Left lung (tissue), 10 donors: ENCODE results near the gene IQCK. TPM values are rescaled to one million over a fixed set of nuclear protein-coding genes. Genes with fewer than 3 reads are reported as not detected.

Source experiments
- ATAC-seq: fragments of 200-7000 bp; cut with Tn5 transposase; one replicate; pipeline ENCODE4 v1.9.1; 2020; ENCODE audit warnings: moderate library complexity
- DNase-seq, 4 donors: peaks; one replicate each; pipeline ENCODE4 v3.0.0-alpha.2; 2013 to 2020
- H3K27ac ChIP-seq, 2 donors: fragments of 200-600 bp; sonication (generic) in 1 of 2; one replicate each; pipeline versions ENCODE4 v1.5.0 to v1.8.0; 2020 to 2021
- H3K27me3 ChIP-seq, 2 donors: fragments of 200-600 bp; sonication (generic) in 1 of 2; one replicate each; pipeline versions ENCODE4 v1.5.0 to v1.8.0; 2020 to 2021
- H3K36me3 ChIP-seq, 2 donors: fragments of 200-600 bp; sonication (generic) in 1 of 2; one replicate each; pipeline versions ENCODE4 v1.5.0 to v1.8.0; 2020 to 2021
- H3K4me1 ChIP-seq, 2 donors: fragments of 200-600 bp; one replicate each; pipeline ENCODE4 v1.8.0; 2021
- H3K4me3 ChIP-seq, 2 donors: fragments of 200-600 bp; sonication (generic) in 1 of 2; one replicate each; pipeline versions ENCODE4 v1.5.0 to v1.8.0; 2020 to 2021; ENCODE audit warnings: mild to moderate bottlenecking in 1 of 2
- H3K9me3 ChIP-seq, 2 donors: fragments of 200-600 bp; sonication (generic) in 1 of 2; one replicate each; pipeline versions ENCODE4 v1.5.0 to v1.8.0; 2020 to 2021
- intact Hi-C, 2 donors: fragments of 100-400 bp; cut with DNase I; formaldehyde crosslinking; loops; one replicate each; pipeline versions ENCODE4 v1.11.2 to v1.14.2; 2022
- polyA plus RNA-seq, 6 donors: library from polyadenylated mRNA; unstranded; fragments of 120-200 nt; gene quantifications; one replicate each; pipeline ENCODE4 v1.2.1, GENCODE V29; 2013; ENCODE audit not compliant: insufficient read length in 6 of 6
- total RNA-seq, 2 donors: library from RNA; stranded (reverse); fragmentation: NEBNext Ultra II Directional; extraction: Animal tissue kit (Norgen Biotek cat#: 25700); gene quantifications; one replicate each; pipeline ENCODE4 v1.2.1, GENCODE V29; 2021
- TF ChIP-seq, protein P1 (sequence below), 2 donors: fragments of 200-600 bp; sonication (generic) in 1 of 2; IDR thresholded peaks; one replicate each; pipeline versions ENCODE4 v1.5.0 to v1.8.0; 2021; ENCODE audit warnings: antibody characterized with exemption in 2 of 2
- donor health status: DM: no; HTN: yes; CAD: no.
- donor health status: DM: no; HTN: no; CAD: no.

Gene IQCK
- total and polyA plus RNA-seq, 8 donors = 8.0 to 25.3 (median 22.1) TPM

GRCh38 chr16:19883966-19884485 is 166.0 kb downstream of the IQCK start:
- Histone ChIP-seq H3K4me3 (peak overlapping the region; percentile 48), H3K27me3 (peaks cover 14 to 51% of the 10 kb centered on the region in 2 donors), H3K36me3 (no peaks in the 10 kb centered on the region), H3K9me3 (no peaks in the 10 kb centered on the region), H3K4me1 (peaks cover 6 to 24% of the 10 kb centered on the region in 2 donors), H3K27ac (no peak overlapping the region)
- DNase-seq (peak in 2 of 4 donors; percentile 20 to 73), ATAC-seq (no peak)
- intact Hi-C loops = loop anchor here in 1 of 2 donors (10.0 kb wide), 1 partner anchor 319 kb away; no protein-coding TSS in a partner anchor
- TF ChIP-seq, protein P1, sequence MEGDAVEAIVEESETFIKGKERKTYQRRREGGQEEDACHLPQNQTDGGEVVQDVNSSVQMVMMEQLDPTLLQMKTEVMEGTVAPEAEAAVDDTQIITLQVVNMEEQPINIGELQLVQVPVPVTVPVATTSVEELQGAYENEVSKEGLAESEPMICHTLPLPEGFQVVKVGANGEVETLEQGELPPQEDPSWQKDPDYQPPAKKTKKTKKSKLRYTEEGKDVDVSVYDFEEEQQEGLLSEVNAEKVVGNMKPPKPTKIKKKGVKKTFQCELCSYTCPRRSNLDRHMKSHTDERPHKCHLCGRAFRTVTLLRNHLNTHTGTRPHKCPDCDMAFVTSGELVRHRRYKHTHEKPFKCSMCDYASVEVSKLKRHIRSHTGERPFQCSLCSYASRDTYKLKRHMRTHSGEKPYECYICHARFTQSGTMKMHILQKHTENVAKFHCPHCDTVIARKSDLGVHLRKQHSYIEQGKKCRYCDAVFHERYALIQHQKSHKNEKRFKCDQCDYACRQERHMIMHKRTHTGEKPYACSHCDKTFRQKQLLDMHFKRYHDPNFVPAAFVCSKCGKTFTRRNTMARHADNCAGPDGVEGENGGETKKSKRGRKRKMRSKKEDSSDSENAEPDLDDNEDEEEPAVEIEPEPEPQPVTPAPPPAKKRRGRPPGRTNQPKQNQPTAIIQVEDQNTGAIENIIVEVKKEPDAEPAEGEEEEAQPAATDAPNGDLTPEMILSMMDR (IDR thresholded peaks at IDR 0.05) = no peak

DNA sequence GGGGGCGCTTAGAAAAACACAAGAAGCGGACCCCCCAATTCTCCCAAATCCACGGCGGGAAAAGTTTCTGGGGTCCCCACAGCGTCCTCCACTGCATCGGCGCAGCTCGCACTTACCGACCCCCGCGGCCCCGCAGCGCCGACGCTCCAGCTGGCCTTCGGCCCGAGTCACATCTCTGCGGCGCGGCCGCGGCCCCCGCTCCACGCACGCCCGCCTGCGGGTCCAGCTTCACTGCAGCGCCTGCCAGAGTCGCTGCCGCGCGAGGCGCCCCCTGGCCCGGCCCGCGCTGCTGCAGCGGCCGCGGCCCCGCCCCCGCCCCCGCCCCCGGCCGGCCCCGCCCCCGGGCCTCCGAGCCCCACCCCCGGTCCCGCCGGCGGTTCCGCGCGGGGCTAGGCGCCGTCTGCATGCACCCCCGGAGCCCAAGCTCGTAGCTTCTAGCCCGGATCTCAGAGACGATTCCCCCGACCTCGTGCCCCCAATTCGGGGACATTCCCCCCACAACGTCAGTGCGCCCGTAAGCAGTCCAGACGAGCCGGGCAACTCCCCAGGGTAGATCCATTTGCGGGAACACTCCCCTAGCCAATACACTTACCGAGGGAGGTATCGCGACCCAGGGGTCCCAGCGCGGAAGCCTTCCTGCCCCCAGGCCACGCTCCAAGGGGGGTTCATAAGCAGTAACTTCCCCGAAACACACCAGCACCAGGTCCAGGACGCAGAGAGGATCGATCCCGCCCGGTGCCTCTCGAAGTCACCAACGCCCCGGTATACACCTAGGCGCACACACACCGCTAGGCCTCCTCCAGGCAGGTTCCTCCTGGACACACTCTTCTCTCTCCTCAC is 166.8 kb downstream of the IQCK start, which contains the start of gene GPRC5B:
TSS of gene GPRC5B (minus strand) at position 238 of the 840 bp plus-strand sequence. CDS start 12,003 bp downstream, outside the sequence.
- H3K4me3 ChIP-seq = peak within 1 kb of the TSS; percentile 48
- peaks cover 14 to 51% of the 10 kb centered on the region in 2 donors for H3K27me3 ChIP-seq
- no peaks in the 10 kb centered on the region for H3K9me3 ChIP-seq
- H3K27ac ChIP-seq = peak within 1 kb of the TSS in 1 of 2 donors; percentile 18
- peaks cover 6 to 24% of the 10 kb centered on the region in 2 donors for H3K4me1 ChIP-seq
- TF ChIP-seq, protein P1 (IDR thresholded peaks at IDR 0.05) = no peak
- DNase-seq = peak in 3 of 4 donors; percentile 46 to 76 (median 71)
- ATAC-seq = peak; percentile 70
- intact Hi-C loops = loop anchor here in 1 of 2 donors (5.0 to 10.0 kb wide), 2 partner anchors 283 to 320 kb away; no protein-coding TSS in a partner anchor
- no peaks in the 10 kb centered on the region for H3K36me3 ChIP-seq

DNA sequence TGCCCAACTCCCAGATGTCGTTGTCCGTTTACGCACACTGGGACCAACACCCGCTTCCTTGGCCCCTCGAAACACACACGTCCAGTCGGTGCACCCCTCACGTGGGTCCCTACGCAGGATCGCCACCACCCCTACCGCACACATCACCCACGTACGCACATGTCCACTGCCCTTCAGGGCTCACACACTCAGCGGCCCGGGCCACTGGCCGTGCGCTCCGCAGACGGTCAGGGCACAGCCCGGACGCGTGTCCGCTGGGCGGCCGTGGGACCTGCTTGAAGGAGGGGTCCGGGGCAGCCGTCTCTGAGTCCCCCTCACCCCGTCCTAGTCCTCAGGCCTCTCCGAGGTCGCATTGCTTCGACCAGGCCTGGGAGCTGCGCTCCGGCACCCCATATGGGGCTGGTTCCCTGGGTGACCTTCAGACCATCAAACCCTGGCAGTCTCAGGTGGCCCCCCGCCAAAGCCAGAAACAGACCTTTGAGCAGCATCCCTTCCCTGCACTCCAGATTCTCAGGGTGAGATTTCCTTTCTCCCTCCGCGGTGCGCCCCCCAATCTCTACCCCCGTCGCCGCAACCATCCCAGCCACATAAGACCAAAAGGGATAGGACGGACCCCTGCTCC is 167.5 kb downstream of the IQCK start:
- intact Hi-C loops = loop anchor here in 1 of 2 donors (5.0 to 10.0 kb wide), 2 partner anchors 283 to 321 kb away; no protein-coding TSS in a partner anchor
- Histone ChIP-seq H3K4me3 (peak overlapping the region; percentile 48), H3K27ac (no peak overlapping the region), H3K4me1 (peaks cover 6 to 24% of the 10 kb centered on the region in 2 donors), H3K9me3 (no peaks in the 10 kb centered on the region), H3K36me3 (no peaks in the 10 kb centered on the region), H3K27me3 (peaks cover 14 to 51% of the 10 kb centered on the region in 2 donors)
- DNase-seq = peak in 2 of 4 donors; percentile 29 to 78
- ATAC-seq = peak; percentile 39
- TF ChIP-seq, protein P1 (IDR thresholded peaks at IDR 0.05) = no peak

DNA sequence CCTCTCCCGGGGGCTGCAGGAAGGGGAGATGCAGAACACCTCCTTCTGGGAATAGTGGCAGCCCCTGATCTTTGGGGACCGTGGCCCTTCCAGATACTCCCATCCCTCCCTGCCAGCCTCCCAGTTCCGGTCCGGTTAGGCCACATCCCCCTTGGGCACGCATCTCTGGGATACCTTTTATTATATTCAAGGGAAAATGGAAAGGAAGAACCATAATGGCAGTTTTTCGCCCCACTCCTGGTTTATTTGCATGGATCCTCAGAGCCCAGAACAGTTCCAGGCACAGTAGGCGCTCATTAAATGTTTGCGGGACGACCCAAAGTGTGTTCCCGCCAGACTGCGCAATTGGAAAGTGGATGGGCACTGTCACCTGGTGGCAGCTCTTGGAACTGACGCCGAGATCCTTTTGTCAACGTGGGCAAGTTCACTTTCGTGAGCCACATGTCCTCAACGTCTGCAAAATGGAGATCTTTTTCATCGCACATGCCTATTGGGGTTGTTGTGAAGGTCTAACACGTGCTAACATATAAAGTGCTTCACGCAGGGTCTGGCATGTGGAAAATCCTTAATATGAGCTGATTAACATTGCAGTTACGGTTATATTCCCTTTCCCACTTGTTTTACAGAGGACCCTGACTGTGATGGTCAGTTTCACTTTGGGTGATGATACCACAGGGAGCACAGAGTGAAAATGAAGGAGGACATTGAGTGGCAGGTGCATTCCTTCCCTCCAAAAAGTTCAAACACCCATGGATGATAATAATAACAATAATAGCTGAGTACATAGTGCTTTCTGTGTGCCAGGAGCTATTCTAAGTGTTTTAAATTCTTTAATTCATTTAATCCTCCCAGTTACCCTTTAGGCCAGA is 168.2 kb downstream of the IQCK start:
- TF ChIP-seq, protein P1 (IDR thresholded peaks at IDR 0.05) = peak; percentile 91 to 100
- no peaks in the 10 kb centered on the region for H3K36me3 ChIP-seq
- peak overlapping the region in 1 of 2 donors; percentile 48 for H3K4me3 ChIP-seq
- H3K27ac ChIP-seq = no peak overlapping the region
- intact Hi-C loops = loop anchor here in 1 of 2 donors (5.0 to 10.0 kb wide), 2 partner anchors 284 to 322 kb away; no protein-coding TSS in a partner anchor
- peaks cover 14 to 49% of the 10 kb centered on the region in 2 donors for H3K27me3 ChIP-seq
- H3K9me3 ChIP-seq = no peaks in the 10 kb centered on the region
- ATAC-seq = peak; percentile 83
- DNase-seq = peak; percentile 68 to 81 (median 72)
- peaks cover 6 to 24% of the 10 kb centered on the region in 2 donors for H3K4me1 ChIP-seq
